Bronchus fibroblast of lung (primary cell): ENCODE data around the gene SCAF1. TPM values are rescaled to one million over a fixed set of nuclear protein-coding genes. Genes with fewer than 3 reads are reported as not detected.

ENCODE experiments used
- total RNA-seq: library from RNA; depleted of rRNA; stranded (reverse); fragments of >200 nt; gene quantifications from 2 replicates; pipeline ENCODE4 v1.2.3, GENCODE V29; 2015

The SCAF1 gene, protein sequence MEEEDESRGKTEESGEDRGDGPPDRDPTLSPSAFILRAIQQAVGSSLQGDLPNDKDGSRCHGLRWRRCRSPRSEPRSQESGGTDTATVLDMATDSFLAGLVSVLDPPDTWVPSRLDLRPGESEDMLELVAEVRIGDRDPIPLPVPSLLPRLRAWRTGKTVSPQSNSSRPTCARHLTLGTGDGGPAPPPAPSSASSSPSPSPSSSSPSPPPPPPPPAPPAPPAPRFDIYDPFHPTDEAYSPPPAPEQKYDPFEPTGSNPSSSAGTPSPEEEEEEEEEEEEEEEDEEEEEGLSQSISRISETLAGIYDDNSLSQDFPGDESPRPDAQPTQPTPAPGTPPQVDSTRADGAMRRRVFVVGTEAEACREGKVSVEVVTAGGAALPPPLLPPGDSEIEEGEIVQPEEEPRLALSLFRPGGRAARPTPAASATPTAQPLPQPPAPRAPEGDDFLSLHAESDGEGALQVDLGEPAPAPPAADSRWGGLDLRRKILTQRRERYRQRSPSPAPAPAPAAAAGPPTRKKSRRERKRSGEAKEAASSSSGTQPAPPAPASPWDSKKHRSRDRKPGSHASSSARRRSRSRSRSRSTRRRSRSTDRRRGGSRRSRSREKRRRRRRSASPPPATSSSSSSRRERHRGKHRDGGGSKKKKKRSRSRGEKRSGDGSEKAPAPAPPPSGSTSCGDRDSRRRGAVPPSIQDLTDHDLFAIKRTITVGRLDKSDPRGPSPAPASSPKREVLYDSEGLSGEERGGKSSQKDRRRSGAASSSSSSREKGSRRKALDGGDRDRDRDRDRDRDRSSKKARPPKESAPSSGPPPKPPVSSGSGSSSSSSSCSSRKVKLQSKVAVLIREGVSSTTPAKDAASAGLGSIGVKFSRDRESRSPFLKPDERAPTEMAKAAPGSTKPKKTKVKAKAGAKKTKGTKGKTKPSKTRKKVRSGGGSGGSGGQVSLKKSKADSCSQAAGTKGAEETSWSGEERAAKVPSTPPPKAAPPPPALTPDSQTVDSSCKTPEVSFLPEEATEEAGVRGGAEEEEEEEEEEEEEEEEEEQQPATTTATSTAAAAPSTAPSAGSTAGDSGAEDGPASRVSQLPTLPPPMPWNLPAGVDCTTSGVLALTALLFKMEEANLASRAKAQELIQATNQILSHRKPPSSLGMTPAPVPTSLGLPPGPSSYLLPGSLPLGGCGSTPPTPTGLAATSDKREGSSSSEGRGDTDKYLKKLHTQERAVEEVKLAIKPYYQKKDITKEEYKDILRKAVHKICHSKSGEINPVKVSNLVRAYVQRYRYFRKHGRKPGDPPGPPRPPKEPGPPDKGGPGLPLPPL
- total RNA-seq, result 28.4 and 28.6 TPM in 2 replicates

DNA sequence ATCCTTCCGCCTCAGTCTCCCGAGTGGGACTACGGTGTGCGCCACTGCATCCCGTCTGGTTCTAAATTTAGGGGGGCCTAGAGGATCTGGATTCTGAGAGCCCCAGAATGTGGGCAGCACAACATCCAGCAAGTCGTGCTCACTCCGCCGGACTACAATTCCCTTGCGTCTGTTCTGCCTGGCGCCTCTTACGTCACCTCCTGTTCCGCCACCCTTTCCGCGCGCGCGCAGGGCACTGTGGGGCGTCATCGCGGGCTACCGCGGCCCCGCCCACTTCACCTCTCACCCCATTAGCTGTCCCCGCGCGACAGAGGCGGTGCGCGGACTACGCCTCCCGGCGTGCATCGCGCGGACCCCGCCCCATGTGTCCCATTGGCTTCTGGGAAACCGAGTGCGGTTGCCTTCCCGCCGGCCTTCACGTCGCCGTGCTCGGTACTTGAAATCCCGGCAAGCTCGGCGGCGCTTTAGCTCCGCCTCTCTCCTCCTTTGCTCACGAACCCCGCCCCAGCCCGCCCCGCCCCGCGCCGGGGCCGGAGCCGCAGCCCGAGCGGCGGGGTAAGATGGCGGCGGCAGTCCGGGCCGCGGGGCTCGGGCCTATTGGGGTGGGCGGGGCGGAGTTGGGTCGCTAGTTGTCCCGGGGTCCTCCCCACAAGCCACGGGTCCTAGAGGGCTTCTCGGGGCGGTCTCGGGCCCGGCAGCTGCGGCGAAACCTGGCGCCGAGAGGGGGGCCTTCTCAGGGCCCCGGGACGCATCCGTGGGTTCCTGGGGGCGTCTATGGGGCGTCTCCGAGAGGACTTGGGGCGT, at the start of gene SCAF1:
TSS of gene SCAF1 (plus strand) at position 522 of the 804 bp plus-strand sequence. CDS start 2,818 bp downstream, outside the sequence.

DNA sequence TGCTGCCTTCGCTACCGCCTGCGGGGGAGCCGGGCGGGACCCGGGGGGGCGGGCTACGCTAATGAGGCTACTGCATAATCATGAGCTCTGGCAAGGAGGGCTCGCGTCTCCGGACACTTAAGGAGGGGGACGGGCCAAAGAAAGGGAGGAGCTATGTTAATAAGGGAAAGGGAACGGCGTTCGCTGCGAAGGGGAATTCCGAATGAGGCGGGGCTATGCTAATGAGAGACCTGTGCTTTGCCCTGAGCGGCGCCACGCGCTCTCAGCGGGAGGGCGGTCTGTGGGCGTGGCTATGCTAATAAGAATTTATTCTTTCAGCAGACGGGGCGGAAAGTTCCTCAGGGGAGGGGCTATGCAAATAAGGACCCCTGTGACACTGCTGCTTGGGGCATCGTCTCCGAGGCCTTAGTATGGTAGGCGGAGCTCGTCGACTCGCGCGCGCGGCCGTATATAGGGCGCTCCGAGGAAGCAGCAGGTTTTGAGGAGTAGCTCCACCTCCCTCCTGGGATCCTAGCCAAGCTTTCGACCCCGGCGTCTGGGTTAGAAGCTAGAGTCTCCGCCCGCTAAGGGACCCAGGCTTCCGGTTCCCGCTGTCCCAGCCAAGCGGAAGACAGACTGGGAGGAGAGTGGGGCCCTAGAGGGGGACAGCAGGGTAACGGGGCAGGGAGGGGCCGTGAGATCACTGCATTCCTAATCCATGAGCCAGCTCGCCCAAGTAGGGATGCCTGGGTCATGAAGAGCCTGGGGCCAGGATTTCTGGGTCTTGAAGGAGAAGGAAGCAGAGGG, 1.7 kb upstream of the SCAF1 start, which contains the start of gene RRAS:
TSS of gene RRAS (minus strand) at position 31 of the 786 bp plus-strand sequence. CDS start 45 bp downstream, outside the sequence.

DNA sequence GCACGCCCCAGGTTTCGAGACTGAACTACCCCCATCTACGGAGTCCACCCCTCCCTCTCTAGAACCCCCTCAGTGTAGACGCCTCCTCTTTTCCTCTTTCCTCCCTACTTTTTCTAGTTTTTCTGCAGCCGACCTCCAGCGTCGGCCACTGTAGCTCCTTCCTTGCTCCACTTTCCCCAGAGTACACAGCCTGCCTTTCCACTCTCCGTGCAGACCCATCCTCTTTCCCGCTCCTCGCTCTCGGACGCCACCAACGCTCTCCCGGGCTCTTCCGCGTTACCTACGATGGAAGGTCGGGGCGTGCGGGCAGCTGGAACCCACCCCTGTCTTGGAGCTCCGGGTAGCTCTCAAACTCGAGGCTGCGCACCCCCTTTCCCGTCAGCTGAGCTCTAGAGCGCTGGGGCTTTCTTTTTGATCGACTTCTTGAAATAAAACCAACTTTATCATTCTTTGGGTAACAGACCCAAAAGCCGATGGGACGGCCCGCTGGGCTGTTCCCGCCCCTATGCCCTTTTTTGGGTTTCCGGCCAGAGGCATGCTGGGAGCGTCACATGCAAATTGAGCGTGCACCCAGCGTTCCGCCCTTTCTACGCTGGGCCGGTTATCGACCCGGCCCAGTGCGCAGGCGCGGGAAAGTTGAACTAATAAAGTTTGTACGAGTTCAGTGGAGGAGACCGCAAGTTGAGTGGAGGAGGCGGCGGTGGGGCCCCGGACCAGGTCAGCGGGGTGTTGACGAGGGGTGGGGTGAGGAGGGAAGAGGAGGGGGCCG, 23.5 kb downstream of the SCAF1 start, which contains the start of the genes BCL2L12 and IRF3:
TSS of gene BCL2L12 (plus strand) at position 583 of the 769 bp plus-strand sequence. CDS start 760 bp downstream, outside the sequence.
TSS of gene IRF3 (minus strand) at position 507 of the 769 bp plus-strand sequence. CDS start 1,019 bp downstream, outside the sequence.

DNA sequence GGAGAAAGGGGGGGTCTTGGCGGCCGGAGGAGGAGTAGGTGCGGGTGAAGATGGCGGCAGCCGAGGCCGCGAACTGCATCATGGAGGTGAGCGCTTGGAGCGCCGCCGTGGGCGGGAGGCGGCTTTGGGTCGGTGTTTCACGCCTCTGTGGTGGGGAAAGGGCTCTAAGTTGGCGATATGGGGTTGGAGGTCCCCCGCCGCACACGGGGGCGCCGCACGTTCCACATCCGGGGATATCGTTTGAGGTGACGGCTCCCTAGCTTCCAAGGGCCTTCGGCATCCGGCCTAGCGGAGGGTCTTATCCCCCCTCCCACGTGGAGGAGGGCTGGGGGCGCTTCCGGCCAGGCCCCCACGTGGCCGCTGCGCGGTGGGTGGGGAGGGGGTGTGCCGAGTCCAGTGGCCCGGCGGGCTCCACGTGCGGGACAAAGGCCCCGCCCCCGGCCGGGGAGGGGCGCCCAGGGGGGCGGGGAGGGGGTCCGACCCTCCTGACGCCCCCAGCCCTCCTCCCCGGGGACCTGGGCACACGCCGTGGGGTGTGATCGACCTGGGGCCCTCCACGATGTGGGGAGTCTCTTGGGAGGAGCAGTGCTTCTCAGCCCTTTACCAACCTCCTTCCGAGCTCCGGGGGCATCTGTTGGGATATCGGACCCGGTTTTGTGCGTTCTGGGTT, 35.4 kb downstream of the SCAF1 start, which contains the start of gene PRMT1:
TSS of gene PRMT1 (plus strand) at position 41 of the 670 bp plus-strand sequence. CDS start at position 51, 10 bp downstream.

DNA sequence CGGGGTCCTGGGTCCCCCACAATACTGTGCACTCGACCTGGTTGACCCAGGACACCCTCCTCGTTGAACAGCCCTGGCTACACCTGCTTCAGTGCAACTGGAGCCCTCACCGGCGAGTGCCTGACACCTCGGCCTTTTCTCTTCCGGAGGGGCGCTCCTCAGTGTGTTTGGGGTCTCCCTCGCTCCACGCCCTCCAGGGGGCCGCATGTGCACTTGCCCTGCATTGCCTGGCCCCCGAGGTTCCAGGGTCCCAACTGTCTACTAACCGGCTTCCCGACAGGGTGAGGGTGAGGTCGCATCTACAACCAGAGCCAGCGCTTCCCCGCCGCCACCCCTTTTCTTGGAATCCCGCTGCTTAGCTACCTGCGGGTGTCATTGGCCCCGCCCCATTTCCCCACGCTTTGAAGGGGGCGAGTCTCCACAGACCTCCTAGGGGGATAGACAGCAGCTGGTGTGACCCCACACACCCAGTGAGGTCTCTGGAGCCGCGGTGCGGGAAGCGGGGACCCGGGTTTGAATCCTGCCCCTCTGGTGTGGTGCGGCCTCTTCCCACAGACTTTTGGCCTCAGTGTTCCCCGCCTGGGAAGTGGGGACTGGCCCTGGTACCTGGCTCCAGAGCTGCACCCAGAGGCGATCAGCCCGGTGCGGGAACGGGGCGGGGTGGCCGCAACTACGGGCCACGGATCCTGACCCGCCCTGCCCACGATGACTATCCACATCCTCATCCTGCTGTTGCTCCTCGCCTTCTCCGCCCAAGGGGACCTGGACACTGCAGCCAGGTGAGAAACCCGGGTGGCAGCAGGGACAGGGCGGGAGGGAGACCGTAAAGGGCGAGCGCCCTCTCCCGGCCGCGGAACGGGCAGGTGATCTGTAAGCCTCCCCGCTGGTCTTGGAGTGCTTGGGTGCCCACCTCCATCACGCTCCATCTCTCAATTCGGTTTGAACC, 47.4 kb downstream of the SCAF1 start, which contains the start of gene ADM5:
TSS of gene ADM5 (plus strand) at position 462 of the 946 bp plus-strand sequence. CDS start at position 706, 244 bp downstream.

DNA sequence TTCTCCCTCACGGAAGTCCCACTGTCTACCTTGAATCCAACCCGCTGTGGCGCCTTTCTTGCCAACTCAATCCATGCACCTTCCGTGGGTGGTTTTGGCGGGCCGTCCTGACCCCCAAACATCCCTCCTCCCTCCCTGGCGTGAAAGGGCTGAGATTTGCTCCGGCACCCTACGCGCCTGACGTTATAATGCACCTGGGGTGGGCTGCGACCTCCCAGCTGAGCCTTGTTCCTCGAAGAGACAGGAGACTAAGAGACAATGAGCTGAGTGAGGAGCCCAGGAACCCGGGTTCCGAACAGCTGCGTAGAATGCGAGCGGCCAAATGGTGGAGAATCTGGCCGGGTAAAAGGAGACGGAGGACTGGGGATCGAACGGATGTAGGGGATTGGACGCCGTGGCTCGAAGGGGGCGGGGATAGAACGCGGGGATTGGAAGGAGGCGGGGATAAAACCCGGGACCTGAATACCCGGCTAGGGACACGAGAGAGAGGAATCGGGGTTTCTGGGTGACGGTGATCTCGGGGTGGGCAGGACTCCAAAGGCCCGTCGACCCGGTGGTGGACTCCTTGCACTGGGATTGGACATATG, 48.7 kb downstream of the SCAF1 start, which contains the start of gene CPT1C:
TSS of gene CPT1C (plus strand) at position 461 of the 587 bp plus-strand sequence. CDS start 1,137 bp downstream, outside the sequence.

Other genes with a start within 250 kb of the SCAF1 start
- not detected in 2 replicates for gene PTH2, start 218.8 kb upstream of the SCAF1 start, total RNA-seq
- gene GFY, start 216.8 kb upstream of the SCAF1 start, total RNA-seq, result not detected in 2 replicates
- not detected in 2 replicates for gene SLC17A7, start 200.7 kb upstream of the SCAF1 start, total RNA-seq
- 103 TPM in 2 replicates for gene PIH1D1, start 190.4 kb upstream of the SCAF1 start, total RNA-seq
- 34.3 and 37.2 TPM in 2 replicates for gene ALDH16A1, start 189.0 kb upstream of the SCAF1 start, total RNA-seq
- 2.4 and 5.6 TPM in 2 replicates for gene FLT3LG, start 168.0 kb upstream of the SCAF1 start, total RNA-seq
- 3,580 and 3,841 TPM in 2 replicates for gene RPL13A, start 154.6 kb upstream of the SCAF1 start, total RNA-seq
- gene RPS11, start 145.8 kb upstream of the SCAF1 start, total RNA-seq, result 3,922 and 4,879 TPM in 2 replicates
- gene FCGRT, start 129.5 kb upstream of the SCAF1 start, total RNA-seq, result 38.0 and 39.7 TPM in 2 replicates
- gene RCN3, start 114.2 kb upstream of the SCAF1 start, total RNA-seq, result 191 and 235 TPM in 2 replicates
- gene NOSIP, start 61.7 kb upstream of the SCAF1 start, total RNA-seq, result 90.1 and 98.2 TPM in 2 replicates
- 0.30 and 0.84 TPM in 2 replicates for gene PRRG2, start 60.9 kb upstream of the SCAF1 start, total RNA-seq
- 4.9 and 6.2 TPM in 2 replicates for gene PRR12, start 51.0 kb upstream of the SCAF1 start, total RNA-seq
- gene RRAS, start 2.1 kb upstream of the SCAF1 start, total RNA-seq, result 64.7 and 94.1 TPM in 2 replicates
- gene IRF3, start 23.6 kb downstream of the SCAF1 start, total RNA-seq, result 94.8 and 99.3 TPM in 2 replicates
- gene BCL2L12, start 23.7 kb downstream of the SCAF1 start, total RNA-seq, result 35.8 and 37.2 TPM in 2 replicates
- 389 and 416 TPM in 2 replicates for gene PRMT1, start 35.1 kb downstream of the SCAF1 start, total RNA-seq
- gene ADM5, start 47.4 kb downstream of the SCAF1 start, total RNA-seq, result 0.67 and 0.74 TPM in 2 replicates
- gene CPT1C, start 48.9 kb downstream of the SCAF1 start, total RNA-seq, result 17.7 and 19.3 TPM in 2 replicates
- not detected in 2 replicates for gene TSKS, start 121.1 kb downstream of the SCAF1 start, total RNA-seq
- gene AP2A1, start 124.8 kb downstream of the SCAF1 start, total RNA-seq, result 136 and 142 TPM in 2 replicates
- gene FUZ, start 171.1 kb downstream of the SCAF1 start, total RNA-seq, result 30.1 and 31.8 TPM in 2 replicates
- gene MED25, start 176.1 kb downstream of the SCAF1 start, total RNA-seq, result 28.4 and 28.7 TPM in 2 replicates
- 96.3 and 103 TPM in 2 replicates for gene PTOV1, start 208.9 kb downstream of the SCAF1 start, total RNA-seq
- 45.2 and 49.8 TPM in 2 replicates for gene PNKP, start 225.4 kb downstream of the SCAF1 start, total RNA-seq
- gene AKT1S1, start 235.1 kb downstream of the SCAF1 start, total RNA-seq, result 32.9 and 33.5 TPM in 2 replicates
- gene TBC1D17, start 235.5 kb downstream of the SCAF1 start, total RNA-seq, result 26.3 and 26.6 TPM in 2 replicates